Activated T-helper 9 cell treated with anti-CD3 and anti-CD28 coated beads, Interleukin-2, amount 50 U/mL, for 16 hours (primary cell): Measurements from ENCODE around the gene SYNJ2.
"Not testable (repeated sequence)": the region's sequence is repeated elsewhere in the genome, so short reads cannot be mapped to it uniquely, and the experiment has no call there.

Experiments
- DNase-seq: peaks from one replicate; pipeline ENCODE4 v3.0.0-alpha.2; 2020; ENCODE audit warnings: low read depth

Gene SYNJ2

GRCh38 chr6:157959451-157960227, 22.0 kb upstream of the SYNJ2 start:
- DNase-seq = no peak

GRCh38 chr6:157961153-157961831, 20.4 kb upstream of the SYNJ2 start:
- no peak for DNase-seq

GRCh38 chr6:157961832-157962575, 19.7 kb upstream of the SYNJ2 start:
- no peak for DNase-seq

GRCh38 chr6:157962601-157963302, 18.9 kb upstream of the SYNJ2 start:
- DNase-seq = no peak

- no peak for DNase-seq
These were observed 17.6 kb upstream of the SYNJ2 start for GRCh38 chr6:157964100-157964499.

GRCh38 chr6:157965387-157965786, 16.3 kb upstream of the SYNJ2 start:
- DNase-seq = no peak

- DNase-seq = no peak
These were observed 15.1 kb upstream of the SYNJ2 start for GRCh38 chr6:157966589-157966977.

GRCh38 chr6:157967020-157967419, 14.6 kb upstream of the SYNJ2 start:
- no peak for DNase-seq

GRCh38 chr6:157967486-157967885, 14.2 kb upstream of the SYNJ2 start:
- no peak for DNase-seq

GRCh38 chr6:157972177-157972576, 9.5 kb upstream of the SYNJ2 start:
- DNase-seq = not testable (repeated sequence)

- no peak for DNase-seq
These were observed 7.2 kb upstream of the SYNJ2 start for GRCh38 chr6:157974341-157974894.

GRCh38 chr6:157974967-157975366, 6.7 kb upstream of the SYNJ2 start:
- DNase-seq = no peak

GRCh38 chr6:157975456-157975855, 6.2 kb upstream of the SYNJ2 start:
- no peak for DNase-seq

- no peak for DNase-seq
These were observed 5.1 kb upstream of the SYNJ2 start for GRCh38 chr6:157976345-157977175.

GRCh38 chr6:157977176-157977804, 4.4 kb upstream of the SYNJ2 start:
- no peak for DNase-seq

- no peak for DNase-seq
These were observed 3.5 kb upstream of the SYNJ2 start for GRCh38 chr6:157978021-157978783.

- DNase-seq = no peak
These were observed 1.2 kb upstream of the SYNJ2 start for GRCh38 chr6:157980288-157981131.

GRCh38 chr6:157981132-157981394, 600 bp upstream of the SYNJ2 start:
- no peak for DNase-seq

- DNase-seq = peak; percentile 13
These were observed 469 bp downstream of the SYNJ2 start for GRCh38 chr6:157982102-157982562.
